Left ventricle myocardium inferior (tissue), 1 donor: ENCODE data around the gene CCDC78. TPM values are rescaled to one million over a fixed set of nuclear protein-coding genes. Genes with fewer than 3 reads are reported as not detected.
A peak's percentile ranks its signal among the peaks of the same experiment; 100 is the strongest.
"Not testable (repeated sequence)": the region's sequence is repeated elsewhere in the genome, so short reads cannot be mapped to it uniquely, and the experiment has no call there.

ENCODE experiments used
- DNase-seq: peaks from one replicate; pipeline ENCODE4 v3.0.0-alpha.2; 2020
- H3K27ac ChIP-seq: fragments of 200-600 bp; replicated peaks from 2 replicates; pipeline ENCODE4 v1.8.0; 2021
- H3K27me3 ChIP-seq: fragments of 200-600 bp; 2 replicates; pipeline ENCODE4 v1.8.0; 2021; ENCODE audit warnings: low read depth
- H3K36me3 ChIP-seq: fragments of 200-600 bp; 2 replicates; pipeline ENCODE4 v1.8.0; 2021
- H3K4me1 ChIP-seq: fragments of 200-600 bp; 2 replicates; pipeline ENCODE4 v1.8.0; 2021
- H3K4me3 ChIP-seq: fragments of 200-600 bp; 2 replicates; pipeline ENCODE4 v1.8.0; 2021; ENCODE audit warnings: mild to moderate bottlenecking, moderate library complexity
- H3K9me3 ChIP-seq: fragments of 200-600 bp; replicated peaks from 2 replicates; pipeline ENCODE4 v1.8.0; 2021
- CTCF ChIP-seq: fragments of 200-600 bp; IDR thresholded peaks from 2 replicates; pipeline ENCODE4 v1.8.0; 2021; ENCODE audit warnings: antibody characterized with exemption, mild to moderate bottlenecking, borderline replicate concordance
- intact Hi-C: fragments of 100-400 bp; cut with micrococcal nuclease; formaldehyde crosslinking; loops from one replicate; pipeline ENCODE4 v1.11.0; 2022
- total RNA-seq: library from RNA; stranded (reverse); fragmentation: NEBNext Ultra II Directional; extraction: Animal tissue kit (Norgen Biotek cat#: 25700); gene quantifications from one replicate; pipeline ENCODE4 v1.2.1, GENCODE V29; 2021
- donor health status: DM: no; HTN: yes; CAD: no; lungs with severe emphysema.

The CCDC78 gene
- total RNA-seq, 1 donor from 2014 or later = 0.49 TPM

GRCh38 chr16:714558-715476 lies 11.4 kb downstream of the CCDC78 start, which contains the start of gene METRN:
TSS of gene METRN (plus strand) at chr16:715118. CDS start at chr16:715290, 172 bp downstream.
- no peak for TF ChIP-seq CTCF
- peaks cover 47% of the 10 kb centered on the region for H3K4me1 ChIP-seq
- no peaks in the 10 kb centered on the region for H3K36me3 ChIP-seq
- intact Hi-C loops = no loop called here
- peak within 1 kb of the TSS; percentile 91 for H3K4me3 ChIP-seq
- H3K9me3 ChIP-seq = no peaks in the 10 kb centered on the region
- H3K27ac ChIP-seq = peak within 1 kb of the TSS; percentile 58
- H3K27me3 ChIP-seq = peaks cover 19% of the 10 kb centered on the region
- DNase-seq = peak; percentile 95

- Histone ChIP-seq H3K27me3 (peaks cover 26% of the 10 kb centered on the region), H3K9me3 (no peaks in the 10 kb centered on the region), H3K4me1 (peaks cover 42% of the 10 kb centered on the region), H3K36me3 (no peaks in the 10 kb centered on the region), H3K27ac (no peak overlapping the region), H3K4me3 (peak overlapping the region; percentile 91)
- intact Hi-C loops = no loop called here
- no peak for DNase-seq
- no peak for TF ChIP-seq CTCF
Measured at GRCh38 chr16:714079-714478, 12.2 kb downstream of the CCDC78 start.

- DNase-seq, H3K36me3 ChIP-seq, H3K4me3 ChIP-seq, H3K27ac ChIP-seq, intact Hi-C loops, H3K9me3 ChIP-seq: not testable (repeated sequence)
- Histone ChIP-seq H3K4me1 (peaks cover 37% of the 10 kb centered on the region), H3K27me3 (peaks cover 39% of the 10 kb centered on the region)
- TF ChIP-seq CTCF = peak; percentile 20
Measured at GRCh38 chr16:712740-713250, 13.4 kb downstream of the CCDC78 start.

GRCh38 chr16:711548-712320 lies 14.5 kb downstream of the CCDC78 start:
- intact Hi-C loops = no loop called here
- Histone ChIP-seq H3K9me3 (no peaks in the 10 kb centered on the region), H3K36me3 (no peaks in the 10 kb centered on the region), H3K27me3 (peaks cover 49% of the 10 kb centered on the region), H3K27ac (no peak overlapping the region), H3K4me1 (peaks cover 30% of the 10 kb centered on the region), H3K4me3 (no peak overlapping the region)
- peak; percentile 75 for DNase-seq
- TF ChIP-seq CTCF = peak; percentile 99

GRCh38 chr16:711084-711483 lies 15.2 kb downstream of the CCDC78 start:
- Histone ChIP-seq H3K4me1 (peaks cover 27% of the 10 kb centered on the region), H3K36me3 (no peaks in the 10 kb centered on the region), H3K27ac (no peak overlapping the region), H3K9me3 (no peaks in the 10 kb centered on the region), H3K27me3 (peaks cover 55% of the 10 kb centered on the region), H3K4me3 (no peak overlapping the region)
- TF ChIP-seq CTCF = no peak
- DNase-seq = no peak
- intact Hi-C loops = no loop called here
